Inferior parietal cortex (tissue), 1 donor: ENCODE measurements around the gene TMOD3.
"Not testable (repeated sequence)": the region's sequence is repeated elsewhere in the genome, so short reads cannot be mapped to it uniquely, and the experiment has no call there.

ENCODE experiments used
- DNase-seq: peaks from one replicate; pipeline ENCODE4 v3.0.0-alpha.2; 2016; ENCODE audit errors: extremely low spot score

TMOD3 gene

GRCh38 chr15:51829376-51830275 lies at the start of gene TMOD3:
TSS of gene TMOD3 (plus strand) at chr15:51829653. CDS start at chr15:51862885, 33,232 bp downstream.
- DNase-seq = peak; percentile 94

GRCh38 chr15:51780636-51781035 lies 48.8 kb upstream of the TMOD3 start:
- no peak for DNase-seq

- DNase-seq = no peak
Observed at GRCh38 chr15:51781506-51781905, 47.9 kb upstream of the TMOD3 start.

- no peak for DNase-seq
Observed at GRCh38 chr15:51782357-51782896, 47.0 kb upstream of the TMOD3 start.

GRCh38 chr15:51783967-51784366 lies 45.5 kb upstream of the TMOD3 start:
- DNase-seq = no peak

- DNase-seq = not testable (repeated sequence)
Observed at GRCh38 chr15:51787130-51787529, 42.3 kb upstream of the TMOD3 start.

GRCh38 chr15:51792474-51792873 lies 37.0 kb upstream of the TMOD3 start:
- not testable (repeated sequence) for DNase-seq

- peak; percentile 39 for DNase-seq
Observed at GRCh38 chr15:51793521-51794305, 35.7 kb upstream of the TMOD3 start.

GRCh38 chr15:51796847-51797401 lies 32.5 kb upstream of the TMOD3 start:
- DNase-seq = no peak

GRCh38 chr15:51798281-51798680 lies 31.2 kb upstream of the TMOD3 start:
- DNase-seq = no peak

GRCh38 chr15:51799282-51800252 lies 29.9 kb upstream of the TMOD3 start:
- no peak for DNase-seq

GRCh38 chr15:51801391-51801835 lies 28.0 kb upstream of the TMOD3 start:
- no peak for DNase-seq

GRCh38 chr15:51802593-51802992 lies 26.9 kb upstream of the TMOD3 start:
- no peak for DNase-seq

- no peak for DNase-seq
Observed at GRCh38 chr15:51803965-51804364, 25.5 kb upstream of the TMOD3 start.

- DNase-seq = no peak
Observed at GRCh38 chr15:51806123-51806522, 23.3 kb upstream of the TMOD3 start.

GRCh38 chr15:51809457-51809856 lies 20.0 kb upstream of the TMOD3 start:
- DNase-seq = no peak

GRCh38 chr15:51812598-51812997 lies 16.9 kb upstream of the TMOD3 start:
- no peak for DNase-seq

- DNase-seq = no peak
Observed at GRCh38 chr15:51814606-51815005, 14.8 kb upstream of the TMOD3 start.

- DNase-seq = no peak
Observed at GRCh38 chr15:51816611-51817010, 12.8 kb upstream of the TMOD3 start.

GRCh38 chr15:51818150-51818549 lies 11.3 kb upstream of the TMOD3 start:
- no peak for DNase-seq

- no peak for DNase-seq
Observed at GRCh38 chr15:51825698-51826097, 3.8 kb upstream of the TMOD3 start.
